ENCODE results near the gene EGF.

- TF ChIP-seq, protein P1, sequence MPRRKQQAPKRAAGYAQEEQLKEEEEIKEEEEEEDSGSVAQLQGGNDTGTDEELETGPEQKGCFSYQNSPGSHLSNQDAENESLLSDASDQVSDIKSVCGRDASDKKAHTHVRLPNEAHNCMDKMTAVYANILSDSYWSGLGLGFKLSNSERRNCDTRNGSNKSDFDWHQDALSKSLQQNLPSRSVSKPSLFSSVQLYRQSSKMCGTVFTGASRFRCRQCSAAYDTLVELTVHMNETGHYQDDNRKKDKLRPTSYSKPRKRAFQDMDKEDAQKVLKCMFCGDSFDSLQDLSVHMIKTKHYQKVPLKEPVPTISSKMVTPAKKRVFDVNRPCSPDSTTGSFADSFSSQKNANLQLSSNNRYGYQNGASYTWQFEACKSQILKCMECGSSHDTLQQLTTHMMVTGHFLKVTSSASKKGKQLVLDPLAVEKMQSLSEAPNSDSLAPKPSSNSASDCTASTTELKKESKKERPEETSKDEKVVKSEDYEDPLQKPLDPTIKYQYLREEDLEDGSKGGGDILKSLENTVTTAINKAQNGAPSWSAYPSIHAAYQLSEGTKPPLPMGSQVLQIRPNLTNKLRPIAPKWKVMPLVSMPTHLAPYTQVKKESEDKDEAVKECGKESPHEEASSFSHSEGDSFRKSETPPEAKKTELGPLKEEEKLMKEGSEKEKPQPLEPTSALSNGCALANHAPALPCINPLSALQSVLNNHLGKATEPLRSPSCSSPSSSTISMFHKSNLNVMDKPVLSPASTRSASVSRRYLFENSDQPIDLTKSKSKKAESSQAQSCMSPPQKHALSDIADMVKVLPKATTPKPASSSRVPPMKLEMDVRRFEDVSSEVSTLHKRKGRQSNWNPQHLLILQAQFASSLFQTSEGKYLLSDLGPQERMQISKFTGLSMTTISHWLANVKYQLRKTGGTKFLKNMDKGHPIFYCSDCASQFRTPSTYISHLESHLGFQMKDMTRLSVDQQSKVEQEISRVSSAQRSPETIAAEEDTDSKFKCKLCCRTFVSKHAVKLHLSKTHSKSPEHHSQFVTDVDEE (CRISPR knock-in tag; IDR thresholded peaks at IDR 0.05) = no peak
- TF ChIP-seq BACH2 (CRISPR knock-in tag; IDR thresholded peaks at IDR 0.05; ENCODE audit: borderline replicate concordance) = no peak
- TF ChIP-seq, protein P2, sequence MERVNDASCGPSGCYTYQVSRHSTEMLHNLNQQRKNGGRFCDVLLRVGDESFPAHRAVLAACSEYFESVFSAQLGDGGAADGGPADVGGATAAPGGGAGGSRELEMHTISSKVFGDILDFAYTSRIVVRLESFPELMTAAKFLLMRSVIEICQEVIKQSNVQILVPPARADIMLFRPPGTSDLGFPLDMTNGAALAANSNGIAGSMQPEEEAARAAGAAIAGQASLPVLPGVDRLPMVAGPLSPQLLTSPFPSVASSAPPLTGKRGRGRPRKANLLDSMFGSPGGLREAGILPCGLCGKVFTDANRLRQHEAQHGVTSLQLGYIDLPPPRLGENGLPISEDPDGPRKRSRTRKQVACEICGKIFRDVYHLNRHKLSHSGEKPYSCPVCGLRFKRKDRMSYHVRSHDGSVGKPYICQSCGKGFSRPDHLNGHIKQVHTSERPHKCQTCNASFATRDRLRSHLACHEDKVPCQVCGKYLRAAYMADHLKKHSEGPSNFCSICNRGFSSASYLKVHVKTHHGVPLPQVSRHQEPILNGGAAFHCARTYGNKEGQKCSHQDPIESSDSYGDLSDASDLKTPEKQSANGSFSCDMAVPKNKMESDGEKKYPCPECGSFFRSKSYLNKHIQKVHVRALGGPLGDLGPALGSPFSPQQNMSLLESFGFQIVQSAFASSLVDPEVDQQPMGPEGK (CRISPR knock-in tag; IDR thresholded peaks at IDR 0.05; ENCODE audit: borderline replicate concordance) = no peak
- TF ChIP-seq ZFP30 (CRISPR knock-in tag; IDR thresholded peaks at IDR 0.05) = no peak
- no peak for TF ChIP-seq PPARA (CRISPR knock-in tag; IDR thresholded peaks at IDR 0.05; ENCODE audit: borderline replicate concordance)
- TF ChIP-seq ZNF8 (CRISPR knock-in tag; IDR thresholded peaks at IDR 0.05) = no peak
- TF ChIP-seq, protein P3, sequence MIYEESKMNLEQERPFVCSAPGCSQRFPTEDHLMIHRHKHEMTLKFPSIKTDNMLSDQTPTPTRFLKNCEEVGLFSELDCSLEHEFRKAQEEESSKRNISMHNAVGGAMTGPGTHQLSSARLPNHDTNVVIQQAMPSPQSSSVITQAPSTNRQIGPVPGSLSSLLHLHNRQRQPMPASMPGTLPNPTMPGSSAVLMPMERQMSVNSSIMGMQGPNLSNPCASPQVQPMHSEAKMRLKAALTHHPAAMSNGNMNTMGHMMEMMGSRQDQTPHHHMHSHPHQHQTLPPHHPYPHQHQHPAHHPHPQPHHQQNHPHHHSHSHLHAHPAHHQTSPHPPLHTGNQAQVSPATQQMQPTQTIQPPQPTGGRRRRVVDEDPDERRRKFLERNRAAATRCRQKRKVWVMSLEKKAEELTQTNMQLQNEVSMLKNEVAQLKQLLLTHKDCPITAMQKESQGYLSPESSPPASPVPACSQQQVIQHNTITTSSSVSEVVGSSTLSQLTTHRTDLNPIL (CRISPR knock-in tag; IDR thresholded peaks at IDR 0.05; ENCODE audit: low read depth) = no peak
- TF ChIP-seq CSDC2 (CRISPR knock-in tag; IDR thresholded peaks at IDR 0.05) = no peak
These were observed 10.0 kb upstream of the EGF start for GRCh38 chr4:109902559-109903251.

Measured in SK-N-SH treated with all-trans-retinoic acid at 6 μM for 48 hours (cell line).